DMS79 treated with DMSO at 0.1 percent for 48 hours (cell line): ENCODE results near the gene RPL22L1.
"Not testable (repeated sequence)": the region's sequence is repeated elsewhere in the genome, so short reads cannot be mapped to it uniquely, and the experiment has no call there.

ENCODE experiments used
- DNase-seq: peaks from one replicate; lab custom pipeline; 2025; lab: John Stamatoyannopoulos, UW

RPL22L1 gene

DNA sequence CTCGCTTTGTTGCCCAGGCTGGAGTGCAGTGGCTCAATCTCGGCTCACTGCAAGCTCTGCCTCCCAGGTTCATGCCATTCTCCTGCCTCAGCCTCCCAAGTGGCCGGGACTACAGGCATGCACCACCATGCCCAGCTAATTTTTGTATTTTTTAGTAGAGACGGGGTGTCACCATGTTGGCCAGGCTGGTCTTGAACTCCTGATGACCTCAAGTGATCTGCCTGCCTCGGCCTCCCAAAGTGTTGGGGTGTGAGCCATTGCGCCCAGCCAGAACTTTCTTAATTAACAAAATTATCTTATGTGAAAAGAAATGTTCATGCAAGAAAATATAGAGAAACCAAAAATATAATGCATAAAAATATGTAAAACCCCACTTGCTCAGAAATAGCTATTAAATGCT, 7.3 kb upstream of the RPL22L1 start:
- not testable (repeated sequence) for DNase-seq

DNA sequence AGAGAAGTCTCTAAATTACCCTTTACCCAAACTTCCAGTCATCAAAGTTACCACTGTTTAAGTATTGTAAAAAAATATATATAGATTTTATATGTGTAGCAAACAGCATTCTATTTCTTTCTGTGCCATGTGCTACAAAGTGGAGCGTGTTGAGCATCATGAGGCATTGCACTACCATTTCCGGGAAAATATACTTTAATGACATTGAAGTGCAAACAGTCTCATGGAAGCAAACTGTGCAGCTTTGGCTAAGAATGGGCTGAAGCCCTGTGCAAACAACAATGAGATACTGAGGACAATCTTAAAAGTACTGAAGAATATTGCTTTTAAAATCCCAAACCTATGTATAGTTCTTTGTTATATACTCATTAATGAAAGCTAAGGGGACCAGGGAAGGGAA, 6.5 kb upstream of the RPL22L1 start:
- no peak for DNase-seq

DNA sequence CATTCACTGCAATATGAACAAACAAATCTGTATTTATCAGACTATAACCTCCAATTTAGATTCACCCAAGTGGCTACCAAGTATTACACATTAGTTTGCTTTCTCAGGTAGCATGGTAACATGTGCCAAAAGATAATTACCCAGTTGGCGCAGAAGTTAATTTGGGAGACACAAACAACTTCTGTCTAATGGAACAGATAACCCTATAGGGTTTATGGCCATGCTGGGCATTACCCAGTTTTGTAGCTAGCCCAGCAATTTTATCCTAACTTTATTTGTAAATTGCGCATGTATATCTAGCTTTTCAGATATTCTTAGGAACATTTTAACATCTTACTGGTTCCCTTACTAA, 780 bp downstream of the RPL22L1 start:
- DNase-seq: no peak

DNA sequence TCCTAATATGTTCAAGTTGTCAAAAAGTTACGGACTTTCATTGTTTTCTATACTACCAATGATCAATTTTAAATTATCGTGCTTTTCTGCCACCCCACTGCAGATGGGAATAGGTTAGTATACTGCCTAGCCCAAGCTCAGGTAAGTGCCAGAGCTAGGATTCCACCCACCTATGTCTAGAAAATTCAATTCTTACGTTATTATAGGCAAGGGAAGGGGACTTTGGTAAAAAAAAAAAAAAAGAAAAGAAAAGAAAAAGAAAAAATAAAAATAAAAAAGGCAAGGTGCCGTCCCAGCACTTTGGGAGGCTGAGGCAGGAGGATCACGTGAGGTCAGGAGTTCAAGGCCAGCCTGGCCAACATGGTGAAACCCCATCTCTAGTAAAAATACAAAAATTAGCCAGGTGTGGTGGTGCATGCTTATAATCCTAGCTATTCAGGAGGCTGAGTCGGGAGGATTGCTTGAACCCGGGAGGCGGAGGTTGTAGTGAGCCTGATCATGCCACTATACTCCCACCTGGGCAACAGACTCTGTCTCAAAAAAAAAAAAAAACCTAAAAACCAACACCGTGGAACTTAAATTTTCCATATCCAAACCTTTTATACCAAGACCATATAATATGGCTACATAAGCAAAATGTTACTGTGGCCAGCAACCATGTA, 1.3 kb downstream of the RPL22L1 start:
- DNase-seq: no peak

DNA sequence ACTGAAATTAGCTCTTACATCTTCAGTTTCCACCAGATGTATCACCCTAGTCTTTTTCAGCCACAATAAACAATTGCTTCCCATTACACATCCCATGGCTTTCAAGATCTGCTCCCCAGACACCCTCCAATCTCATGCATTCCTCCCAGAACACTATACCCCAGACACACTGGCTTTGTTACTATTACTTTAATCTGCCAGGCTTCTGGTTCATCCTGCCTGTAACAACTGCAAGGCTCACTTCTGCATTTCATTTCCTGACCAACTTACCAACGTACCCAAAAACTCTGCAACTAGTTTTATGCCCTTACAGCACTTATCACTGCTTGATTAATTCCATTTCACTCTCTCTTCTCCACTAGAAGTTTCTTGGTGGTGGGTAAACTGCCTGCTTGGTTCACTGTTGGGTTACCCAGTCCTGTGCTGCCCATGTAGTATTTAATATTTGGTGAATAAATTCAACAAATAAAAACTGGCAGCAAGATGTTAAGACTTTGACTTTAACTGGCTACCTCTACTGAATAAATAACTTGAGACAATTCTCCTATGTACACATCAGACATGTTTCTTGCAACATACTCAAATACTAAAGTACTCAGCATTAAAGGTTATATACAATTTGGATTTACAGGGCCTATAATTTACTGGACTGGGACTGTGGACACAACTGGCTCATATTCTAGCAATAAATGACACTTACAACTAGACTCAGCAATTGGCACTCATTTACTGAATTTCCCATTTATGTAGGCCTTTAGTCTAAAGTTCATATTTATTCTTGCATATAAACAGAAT, 2.7 kb downstream of the RPL22L1 start:
- DNase-seq: no peak

DNA sequence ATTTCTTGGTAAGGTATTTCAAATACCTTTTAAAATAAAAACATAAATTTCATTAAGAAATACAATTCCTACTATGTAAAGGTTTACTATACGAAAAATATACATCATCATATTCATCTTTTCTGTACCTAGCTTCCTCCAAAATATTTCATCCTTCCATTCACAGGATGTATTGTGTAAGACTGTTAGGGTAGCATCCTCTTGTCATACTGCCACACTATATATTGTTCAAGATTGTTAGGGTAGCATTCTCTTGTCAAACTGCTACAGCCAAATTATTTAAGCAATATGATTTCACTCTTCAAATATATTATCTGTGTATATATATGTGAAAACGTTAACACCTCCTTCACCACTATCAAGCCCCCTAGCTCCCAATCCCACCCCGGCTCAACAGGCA, 3.5 kb downstream of the RPL22L1 start:
- DNase-seq: no peak

DNA sequence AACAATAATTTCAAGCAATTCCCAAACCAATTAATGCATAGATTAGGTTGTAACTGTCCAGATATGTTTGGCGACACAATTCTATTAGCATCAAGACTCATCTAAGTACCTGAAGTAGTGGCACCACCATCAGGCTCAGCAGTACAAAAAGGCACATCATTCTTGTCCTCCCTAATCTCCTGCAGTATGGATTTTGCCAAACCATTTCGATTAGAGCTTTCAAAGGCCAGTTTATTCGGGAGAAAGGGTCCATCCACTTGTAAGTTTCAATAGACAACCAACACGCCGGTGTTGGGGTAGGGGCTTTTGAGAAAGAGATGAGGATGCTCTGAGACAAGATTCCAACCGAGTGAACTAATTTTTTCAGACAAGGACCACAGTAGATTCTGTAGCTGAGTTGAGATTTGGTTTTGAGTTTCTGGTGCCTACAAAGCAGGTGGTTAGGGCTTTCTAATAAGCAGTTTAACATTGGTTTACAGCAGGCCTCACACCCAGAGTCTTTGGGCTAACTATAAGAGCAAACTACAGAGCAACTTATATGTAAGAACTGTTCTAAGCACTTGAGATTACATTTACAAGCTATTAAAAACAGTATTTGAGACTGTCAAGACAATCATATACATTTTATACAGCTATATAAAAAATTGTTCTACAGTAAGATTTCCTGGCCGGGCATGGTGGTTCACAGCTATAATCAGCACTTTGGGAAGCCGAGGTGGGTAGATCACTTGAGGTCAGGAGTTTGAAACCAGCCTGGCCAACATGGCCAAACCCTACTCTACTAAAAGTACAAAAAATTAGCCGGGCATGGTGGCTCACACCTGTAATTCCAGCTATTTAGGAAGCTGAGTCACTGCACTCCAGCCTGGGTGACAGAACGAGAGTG, 4.5 kb downstream of the RPL22L1 start:
- no peak for DNase-seq

DNA sequence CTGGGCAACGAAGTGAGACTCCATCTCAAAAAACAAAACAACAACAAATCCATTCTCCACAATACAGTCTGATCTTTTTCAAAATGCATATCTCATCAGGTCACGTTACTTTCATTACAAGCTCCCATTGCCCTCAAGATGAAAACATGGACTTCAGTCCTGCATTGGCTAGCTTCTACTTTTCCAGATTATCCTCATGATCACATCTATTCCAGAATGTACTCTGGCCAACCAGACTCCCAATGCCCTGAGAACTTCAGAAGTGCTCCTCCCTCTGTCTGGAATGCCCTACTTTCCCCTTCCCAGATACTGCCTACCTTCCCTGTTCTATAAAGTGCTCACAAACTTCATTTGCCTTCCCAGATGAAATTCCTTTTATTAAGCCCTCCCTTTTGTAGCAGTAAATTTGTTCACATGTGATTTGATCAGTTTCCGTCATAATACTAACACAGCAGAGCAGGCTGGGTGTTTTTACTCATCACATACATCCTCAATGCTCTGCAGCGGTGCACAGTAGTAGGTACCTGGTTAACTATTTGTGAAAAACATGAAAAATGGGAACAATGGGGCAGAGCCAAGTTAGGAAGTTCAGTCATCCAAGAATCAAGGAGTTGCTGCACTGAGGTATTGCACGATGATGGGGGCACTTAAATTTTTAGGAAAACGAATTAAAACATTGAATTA, 5.3 kb downstream of the RPL22L1 start:
- DNase-seq: no peak

DNA sequence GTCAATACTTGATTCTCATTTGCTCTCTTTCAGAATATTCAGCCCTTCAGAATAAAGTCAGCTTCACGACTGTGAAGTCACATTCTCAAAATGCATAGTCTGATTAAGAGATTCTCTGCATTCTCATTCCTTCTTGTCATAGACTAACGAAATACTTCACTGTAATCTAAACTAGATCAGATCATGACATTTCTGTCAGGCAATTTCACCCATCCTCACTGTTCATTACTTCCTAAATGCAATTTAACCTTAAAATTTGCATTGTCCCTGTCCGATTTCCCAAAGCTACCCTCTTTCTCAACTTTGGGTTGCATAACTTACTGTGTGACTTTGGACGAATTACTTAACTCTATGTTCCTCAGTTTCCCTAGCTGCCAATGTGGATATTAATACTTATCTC, 6.2 kb downstream of the RPL22L1 start:
- no peak for DNase-seq

DNA sequence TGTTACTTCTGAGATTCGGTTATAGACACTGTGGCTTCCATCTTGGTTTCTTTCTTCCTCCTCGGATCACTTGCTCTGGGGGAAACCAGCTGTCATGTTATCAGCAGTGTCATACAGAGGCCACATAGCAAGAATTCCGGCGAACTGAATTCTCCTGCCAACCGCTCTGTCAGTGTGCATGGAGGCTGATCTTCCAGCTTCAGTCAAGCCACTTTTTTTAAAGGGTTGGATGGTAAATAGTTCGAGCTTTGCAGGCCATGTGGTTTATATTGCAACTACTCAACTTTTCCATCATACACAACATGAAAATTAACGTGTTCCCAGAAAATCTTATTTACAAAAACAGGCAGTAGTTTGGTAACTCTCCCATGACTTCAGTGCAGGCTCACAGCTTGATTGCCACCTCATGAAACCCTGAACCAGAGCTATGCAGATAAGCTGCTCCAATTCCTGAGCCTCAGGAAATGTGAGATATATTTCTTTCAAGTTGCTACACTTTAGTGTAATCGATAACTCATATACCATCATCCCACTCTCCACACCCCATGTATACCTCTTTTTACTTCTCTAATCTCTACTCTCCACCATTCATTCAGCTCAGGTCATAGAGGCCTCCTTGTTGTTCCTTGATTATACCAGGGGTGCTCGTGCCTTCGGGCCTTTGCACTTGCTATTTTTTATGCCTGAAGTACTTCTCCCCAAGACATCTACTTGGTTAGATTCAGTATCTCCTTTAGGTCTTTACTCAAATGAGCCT, 7.2 kb downstream of the RPL22L1 start:
- no peak for DNase-seq

DNA sequence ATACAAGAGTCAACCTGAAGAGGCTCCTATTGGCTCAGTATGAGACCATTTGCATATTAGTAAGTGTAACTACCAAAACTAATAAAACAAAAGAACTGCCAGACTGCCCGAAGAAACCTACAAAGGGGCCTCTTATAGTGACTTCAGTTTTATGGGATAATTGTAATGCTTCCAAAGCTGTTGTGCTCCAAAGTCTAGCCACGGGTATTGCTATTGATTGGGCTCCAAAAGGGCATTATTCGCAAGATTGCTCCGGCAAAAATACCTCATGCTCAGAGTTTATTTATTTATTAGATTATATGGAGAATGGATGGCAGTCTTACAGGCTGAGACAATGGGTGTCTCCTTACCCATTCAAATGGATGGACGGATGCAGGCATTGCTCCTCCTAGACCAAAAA, 11.4 kb downstream of the RPL22L1 start:
- no peak for DNase-seq

DNA sequence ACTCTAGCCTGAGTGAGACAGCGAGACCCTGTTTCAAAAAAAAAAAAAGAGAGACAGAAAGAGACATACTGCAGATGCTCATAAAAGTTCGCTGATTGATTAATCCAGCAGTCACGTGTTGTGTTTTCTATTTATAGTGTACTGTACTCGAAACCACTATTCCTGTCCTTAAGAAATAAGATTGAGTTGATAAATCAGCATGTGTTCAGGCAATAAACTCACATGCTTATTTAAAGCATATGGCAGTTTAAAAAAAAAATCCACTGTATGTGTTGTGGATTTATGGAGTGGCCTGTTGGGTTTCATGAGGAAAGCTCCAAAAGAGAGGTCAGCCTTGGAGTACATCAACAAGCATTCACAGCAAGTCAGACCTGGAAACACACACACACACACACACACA, 17.7 kb downstream of the RPL22L1 start:
- DNase-seq: no peak

DNA sequence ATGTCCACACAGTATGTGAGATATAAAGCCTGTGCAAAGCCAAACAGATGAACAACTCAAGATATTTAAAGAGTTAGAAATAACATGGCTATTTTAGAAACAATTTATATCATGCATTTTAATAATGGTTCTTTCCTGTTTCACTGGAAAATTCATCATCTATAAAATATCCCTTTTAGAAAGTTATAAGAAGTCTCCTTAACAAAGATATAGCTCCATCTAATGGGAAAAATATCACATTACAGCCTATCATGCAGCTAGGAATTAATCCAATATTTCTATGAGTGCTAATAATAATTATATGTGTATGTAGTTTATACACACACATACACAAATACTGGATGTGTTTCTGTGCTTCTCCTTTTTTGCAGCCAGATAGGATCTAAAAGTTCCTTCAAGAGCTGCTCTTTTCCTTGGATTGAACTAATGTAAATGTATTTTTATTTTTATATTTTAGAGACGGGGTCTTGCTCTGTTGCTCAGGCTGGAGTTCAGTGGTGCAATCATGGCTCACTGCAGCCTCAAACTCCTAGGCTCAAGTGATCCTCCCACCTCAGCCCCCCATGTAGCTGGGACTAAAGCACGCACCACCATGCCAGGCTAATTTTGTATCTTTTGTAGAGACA, 21.6 kb downstream of the RPL22L1 start:
- peak; percentile 36 for DNase-seq

DNA sequence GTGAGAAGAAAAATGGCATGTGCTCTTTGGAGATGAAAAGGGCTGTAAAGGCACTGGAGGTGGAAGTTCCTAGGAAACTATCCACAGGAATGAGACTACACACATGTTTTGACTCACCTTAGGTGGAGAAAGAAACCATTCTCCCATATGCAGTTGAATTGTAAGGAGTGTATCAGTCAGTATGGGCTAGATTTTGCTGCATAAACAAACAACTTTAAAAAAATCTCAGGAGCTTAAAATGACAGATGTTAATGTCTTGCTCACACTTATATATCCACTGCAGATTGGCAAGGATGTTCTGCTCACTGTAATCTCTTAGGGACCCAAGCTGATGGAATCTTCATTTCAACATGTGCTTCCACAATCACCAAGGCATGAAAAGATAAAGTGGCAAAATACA, 25.6 kb downstream of the RPL22L1 start:
- DNase-seq: no peak

DNA sequence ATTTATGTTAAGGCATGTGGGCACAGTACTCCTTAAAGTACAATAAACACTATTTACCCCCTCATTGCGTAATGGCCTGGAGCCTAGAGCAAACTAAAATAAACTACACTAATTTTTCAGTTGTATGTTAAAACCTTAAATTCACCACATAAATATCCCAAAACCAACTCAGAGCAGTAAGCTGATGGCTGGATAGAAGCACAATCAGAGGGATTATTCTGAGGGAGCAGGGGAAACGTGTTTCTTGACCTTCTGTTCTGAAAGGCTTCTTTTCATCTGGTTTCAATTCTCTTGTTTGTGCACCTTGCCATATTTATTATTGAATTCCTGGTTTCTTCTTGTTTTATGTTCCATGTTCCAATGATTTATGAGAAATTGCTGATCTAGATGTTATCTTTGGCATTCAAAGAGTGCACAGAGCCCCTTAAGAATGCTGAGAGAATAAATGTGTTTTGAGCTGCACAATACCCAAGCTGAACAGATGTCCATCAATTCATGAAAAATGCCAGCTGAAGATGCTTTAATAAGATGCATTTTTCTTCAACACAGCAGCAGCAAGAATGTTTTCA, 29.6 kb downstream of the RPL22L1 start:
- no peak for DNase-seq

DNA sequence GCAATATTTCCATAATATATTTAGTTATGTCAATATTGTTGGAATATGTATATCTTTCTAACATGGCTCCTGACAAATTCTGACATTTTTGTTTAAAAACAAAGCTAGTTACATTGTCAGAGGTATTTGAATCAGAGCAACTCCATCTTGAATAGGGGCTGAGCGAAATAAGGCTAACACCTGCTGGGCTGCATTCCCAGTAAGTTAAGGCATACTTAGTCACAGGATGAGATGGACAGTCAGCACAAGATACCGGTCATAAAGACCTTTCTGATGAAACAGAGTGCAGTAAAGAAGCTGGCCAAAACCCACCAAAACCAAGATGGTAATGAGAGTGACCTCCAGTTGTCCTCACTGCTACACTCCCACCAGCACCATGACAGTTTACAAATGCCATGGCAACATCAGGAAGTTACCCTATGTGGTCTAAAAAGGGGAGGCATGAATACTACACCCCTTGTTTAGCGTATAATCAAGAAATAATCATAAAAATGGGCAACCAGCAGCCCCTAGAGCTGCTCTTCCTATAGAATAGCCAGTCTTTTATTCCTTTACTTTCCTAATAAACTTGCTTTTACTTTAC, 30.4 kb downstream of the RPL22L1 start:
- no peak for DNase-seq

DNA sequence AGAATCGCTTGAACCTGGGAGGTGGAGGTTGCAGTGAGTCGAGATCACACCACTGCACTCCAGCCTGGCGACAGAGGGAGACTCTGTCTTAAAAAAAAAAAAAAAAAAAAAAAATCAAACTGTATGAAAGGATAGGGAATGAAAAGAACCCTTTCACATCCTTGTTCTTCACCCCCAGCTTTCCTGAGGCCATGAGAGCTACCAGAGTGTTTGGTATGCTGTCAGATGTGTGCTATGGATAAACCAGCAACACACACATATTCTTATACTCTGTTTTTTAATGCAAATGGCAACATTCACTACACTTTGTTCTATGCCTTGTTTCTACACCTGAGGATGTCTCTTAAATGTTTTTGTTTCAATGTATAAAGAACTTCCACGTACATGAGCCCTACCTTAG, 33.5 kb downstream of the RPL22L1 start:
- DNase-seq: no peak

DNA sequence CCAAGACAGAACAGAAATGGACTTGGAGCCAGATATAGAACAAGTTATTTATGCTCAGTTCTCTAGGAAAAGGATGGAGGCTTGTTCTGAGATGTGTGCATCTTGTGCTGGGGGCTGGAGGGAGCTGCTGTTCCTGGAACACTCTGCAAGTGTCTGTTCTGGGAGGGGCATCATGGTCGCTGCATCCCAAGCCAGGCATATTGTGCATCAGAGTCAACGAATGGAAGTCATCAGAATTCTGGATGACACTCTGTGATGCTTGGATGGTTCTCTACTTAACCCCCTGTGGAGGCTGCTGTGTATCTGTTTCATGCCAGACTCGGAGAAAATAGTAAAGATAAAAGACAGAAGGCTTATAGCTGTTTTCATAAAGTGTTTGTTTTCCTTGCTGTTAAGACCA, 34.7 kb downstream of the RPL22L1 start:
- DNase-seq: peak; percentile 70

DNA sequence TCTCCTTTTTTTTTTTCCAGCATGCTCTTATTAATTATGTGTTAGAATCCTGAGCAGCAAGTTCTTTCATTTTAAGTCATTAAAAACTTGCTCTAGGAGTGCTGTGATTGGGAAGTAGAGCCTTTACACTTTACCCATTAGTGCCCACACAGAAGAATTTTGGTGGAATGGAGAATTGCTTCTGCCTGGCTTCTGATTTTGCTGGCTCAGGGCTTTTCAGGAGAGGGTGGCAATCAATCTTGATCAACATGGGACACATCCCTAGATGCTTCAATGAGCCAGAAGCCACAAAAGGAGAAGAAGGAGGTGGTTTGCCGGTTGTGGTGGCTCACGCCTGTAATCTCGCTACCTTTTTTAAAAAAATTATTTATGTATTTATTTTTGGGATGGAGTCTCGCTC, 39.4 kb downstream of the RPL22L1 start:
- no peak for DNase-seq

DNA sequence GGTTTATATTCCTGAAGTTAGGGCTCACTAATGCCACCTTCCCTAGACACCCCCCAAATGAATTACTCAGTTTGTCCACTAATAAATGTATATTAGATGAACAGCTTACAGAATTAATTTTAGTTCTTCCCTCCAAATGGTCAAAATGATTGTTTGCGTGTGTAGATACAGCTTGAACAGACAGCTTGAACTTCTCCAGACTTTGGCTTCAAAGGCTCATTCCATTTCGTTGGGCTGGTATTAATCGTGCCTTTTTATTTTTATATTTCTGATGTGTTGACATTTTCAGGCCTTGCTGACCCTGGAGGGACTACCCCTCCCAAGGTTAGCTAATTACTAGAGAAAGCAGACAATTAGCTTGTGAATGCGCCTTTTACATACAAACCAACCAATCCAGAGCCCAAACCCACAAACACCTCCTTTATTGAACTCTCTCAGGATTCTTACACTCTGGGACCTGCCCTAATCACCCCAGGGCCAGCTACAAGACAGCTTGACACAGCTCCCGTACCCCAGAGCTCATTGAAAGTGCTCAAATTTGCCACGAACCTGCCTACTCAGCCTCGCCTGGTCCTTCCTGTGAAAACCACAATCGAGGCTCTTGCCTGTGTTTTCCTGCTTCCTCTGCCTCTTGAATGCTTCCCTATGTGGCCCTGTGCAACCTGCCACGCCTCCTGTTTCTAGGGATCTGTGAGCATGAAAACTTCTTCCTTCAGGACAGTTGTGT, 40.3 kb downstream of the RPL22L1 start:
- DNase-seq: no peak
